ENCODE data around the gene FIBCD1. TPM values are rescaled to one million over a fixed set of nuclear protein-coding genes. Genes with fewer than 3 reads are reported as not detected.

FIBCD1 gene
- total and polyA plus RNA-seq, 2 of the 8 experiments (the other 6 are each of a cell fraction or from before 2014, with no cell fraction given): 6.1 to 8.8 TPM

DNA sequence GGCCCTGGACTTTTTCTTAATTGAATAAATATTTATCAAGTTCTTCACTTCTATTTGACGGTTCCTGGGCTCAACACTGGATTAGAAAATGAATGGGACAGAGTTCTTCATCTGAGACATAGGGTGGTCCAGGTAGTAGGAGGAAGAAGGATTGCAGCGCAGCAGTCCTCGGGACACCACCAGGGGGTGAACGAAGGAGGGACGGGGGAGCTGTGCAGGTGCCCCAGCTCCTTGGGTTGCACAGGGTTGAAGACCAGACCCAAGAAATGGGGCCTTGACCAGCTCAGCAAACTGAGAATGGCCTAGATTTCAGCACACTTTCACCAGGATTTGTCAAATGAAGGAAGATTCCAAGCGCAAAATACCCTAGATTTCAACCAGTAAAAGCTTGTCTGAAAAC is 74.5 kb downstream of the FIBCD1 start:
- H4K20me1 ChIP-seq (replicated peaks in 1 of 2; ENCODE audit: control insufficient read depth in 1 of 2, insufficient read depth in 2 of 2, low read length in 2 of 2): peaks cover 9 to 22% of the 10 kb centered on the region in 2 experiments
- CTCF ChIA-PET (ENCODE audit: partially characterized antibody): interaction anchor here (0.6 to 12.4 kb wide), 25 partner anchors 11 to 161 kb away, joined by 3 to 317 read pairs (median 8); no protein-coding TSS in a partner anchor
- no peak for TF ChIP-seq TCF12 (IDR thresholded peaks at IDR 0.05; ENCODE audit: low read depth, low read length)
- TF ChIP-seq KDM4A (IDR thresholded peaks at IDR 0.05; ENCODE audit: low read depth, low read length, severe bottlenecking): no peak
- no peak for TF ChIP-seq MAFK (IDR thresholded peaks at IDR 0.05; ENCODE audit: low read depth, low read length)
- TF ChIP-seq CHD2 (IDR thresholded peaks at IDR 0.05; ENCODE audit: low read length): no peak
- no peak for TF ChIP-seq TAF7 (optimal IDR thresholded peaks at IDR 0.05; ENCODE audit: borderline replicate concordance, low read depth, low read length)
- TF ChIP-seq GABPA (IDR thresholded peaks at IDR 0.05; ENCODE audit: borderline replicate concordance, insufficient read depth, low read length): no peak
- no peak for TF ChIP-seq ASH2L (IDR thresholded peaks at IDR 0.05; ENCODE audit: low read length)
- TF ChIP-seq CHD1 (IDR thresholded peaks at IDR 0.05; ENCODE audit: low read depth, low read length): no peak
- no peak for TF ChIP-seq YY1 (IDR thresholded peaks at IDR 0.05; ENCODE audit: low read depth, low read length)
- no peak for TF ChIP-seq GTF2F1 (IDR thresholded peaks at IDR 0.05; ENCODE audit: borderline replicate concordance, low read depth, low read length)
- no peak for TF ChIP-seq SRF (IDR thresholded peaks at IDR 0.05; ENCODE audit: low read depth, low read length)
- no peak for TF ChIP-seq EZH2 (IDR thresholded peaks at IDR 0.05; ENCODE audit: low read depth, low read length, severe bottlenecking)
- no peak for TF ChIP-seq TBP (IDR thresholded peaks at IDR 0.05; ENCODE audit: low read depth, low read length)
- no peak for TF ChIP-seq SIX5 (IDR thresholded peaks at IDR 0.05; ENCODE audit: low read depth, low read length)
- TF ChIP-seq SP4 (IDR thresholded peaks at IDR 0.05; ENCODE audit: low read length): no peak

More for the DNA sequence above, 74.5 kb downstream of the FIBCD1 start:
- H4K91ac ChIP-seq (replicated peaks; ENCODE audit: insufficient read length, low read length): no peak overlapping the region
- DNase-seq (ENCODE audit: low read depth in 1 of 2, low spot score in 2 of 2): no peak
- no peak overlapping the region for H3K4me2 ChIP-seq (ENCODE audit: insufficient read depth in 1 of 2, low read depth in 2 of 2, low read length in 2 of 2)
- H2BK12ac ChIP-seq (ENCODE audit: low read depth, low read length): no peak overlapping the region
- peaks cover 5 to 19% (median 8%) of the 10 kb centered on the region in 4 experiments; a peak in 6 of 8 replicates for H3K36me3 ChIP-seq (ENCODE audit: control insufficient read depth in 2 of 4, insufficient read depth in 4 of 4, low read length in 3 of 4)
- no peak overlapping the region for H3K4me3 ChIP-seq (ENCODE audit: extremely low read depth in 1 of 4, insufficient read depth in 2 of 4, low read depth in 3 of 4, low read length in 4 of 4)
- peaks cover 5% of the 10 kb centered on the region; the same call in 1 of the 2 replicates for H3K79me1 ChIP-seq (ENCODE audit: low read depth, low read length)
- no peak overlapping the region for H3K14ac ChIP-seq (ENCODE audit: insufficient read length)
- no peaks in the 10 kb centered on the region for H3K23me2 ChIP-seq (ENCODE audit: low read depth, low read length)
- H3K23ac ChIP-seq (ENCODE audit: insufficient read length): no peak overlapping the region
- no peak overlapping the region for H2AK5ac ChIP-seq (ENCODE audit: low read depth, low read length)
- H4K5ac ChIP-seq (ENCODE audit: insufficient read length, low read depth, low read length): no peak overlapping the region
- no peak overlapping the region for H3K4ac ChIP-seq (replicated peaks; ENCODE audit: insufficient read length, low read depth, low read length)
- POLR2A ChIA-PET (ENCODE audit: partially characterized antibody): no interaction called here
- no peak for FAIRE-seq
- no peak overlapping the region for H4K8ac ChIP-seq (ENCODE audit: extremely low read depth, insufficient read depth, low read length)
- no peak overlapping the region for H2AFZ ChIP-seq (ENCODE audit: low read length)
- H2BK120ac ChIP-seq (replicated peaks; ENCODE audit: low read depth, low read length): no peak overlapping the region
- H3K79me2 ChIP-seq (ENCODE audit: control insufficient read depth in 1 of 2, insufficient read depth in 2 of 2, low read length in 2 of 2): peaks cover 4 to 36% of the 10 kb centered on the region in 2 experiments; a peak in 3 of 4 replicates
- no peak overlapping the region for H3K56ac ChIP-seq (replicated peaks; ENCODE audit: insufficient read length, low read depth, low read length)
- 0 out of 7 replicates have a peak, but pooled peaks cover 0 to 3% (median 0%) of the 10 kb centered on the region in 4 experiments for H3K4me1 ChIP-seq (replicated peaks in 1 of 4; ENCODE audit: control insufficient read depth in 3 of 4, insufficient read depth in 4 of 4, low read length in 3 of 4)
- WGBS, 2 experiments (ENCODE audit: extremely low coverage in 1 of 2, insufficient coverage in 1 of 2, insufficient read length in 1 of 2, insufficient replicate concordance in 2 of 2, low coverage in 1 of 2, low lambda C conversion rate in 2 of 2, missing lambda C conversion rate in 1 of 2): 92% methylated on average over 6 of the region's 6 CpGs; no CpG with 5 or more reads in 1 of the 2 experiments
- no peak overlapping the region for H2BK5ac ChIP-seq (ENCODE audit: low read depth, low read length)
- no peak overlapping the region for H2BK20ac ChIP-seq (ENCODE audit: low read length)
- H3K27me3 ChIP-seq (replicated peaks in 1 of 4; ENCODE audit: control insufficient read depth in 3 of 4, extremely low read depth in 1 of 4, insufficient read depth in 3 of 4, low read length in 3 of 4): no peaks in the 10 kb centered on the region
- no peak overlapping the region for H2BK15ac ChIP-seq (ENCODE audit: low read length)
- H3K9ac ChIP-seq (replicated peaks in 1 of 4; ENCODE audit: extremely low read depth in 1 of 4, low read depth in 3 of 4, low read length in 3 of 4): no peak overlapping the region
- no peak overlapping the region for H3K27ac ChIP-seq (ENCODE audit: low read depth, low read length)
- H3K9me3 ChIP-seq (ENCODE audit: insufficient read depth in 2 of 2, low read depth in 1 of 2, low read length in 1 of 2): no peaks in the 10 kb centered on the region
- H3K18ac ChIP-seq (ENCODE audit: extremely low read depth, low read length): no peak overlapping the region
